Heart left ventricle (tissue), 13 donors: ENCODE data around the gene COL7A1.
A peak's percentile ranks its signal among the peaks of the same experiment; 100 is the strongest.

ENCODE experiments used
- CTCF ChIP-seq, 12 donors: fragments of 200-600 bp; sonication (generic) in 4 of 12; IDR thresholded peaks; one replicate each; pipeline versions ENCODE4 v1.5.0 to v1.8.0; 2018 to 2022; ENCODE audit warnings: antibody characterized with exemption in 12 of 12, mild to moderate bottlenecking in 5 of 12
- POLR2A ChIP-seq, 2 donors: fragments of 450-650 bp; IDR thresholded peaks; one replicate each; pipeline ENCODE4 v1.6.1; 2017; ENCODE audit warnings: antibody characterized with exemption in 2 of 2, mild to moderate bottlenecking in 2 of 2, moderate library complexity in 2 of 2
- donor health status: ischemic (EF 13 %, LVEDD 7.1; RV severe dilation, severe dysfunction).
- donor health status: DM: no; HTN: yes; CAD: no.
- donor health status: DM: no; HTN: no; CAD: no.
- donor health status: ischemic (EF 25% LVEDD 6.9; RV normal size, moderate dysfunction).
- donor health status: ischemic (EF 25% LVEDD 5.7; RV mildly dilated, moderate dysfunction).
- donor health status: ischemic (EF 35%, LVEDD 5.7; RV mildly dilated, moderate dysfunction).
- donor health status: nonischemic (EF 11% LVEDD 7.7; RV severe dilation, severe dysfunction).
- donor health status: DM: yes; HTN: yes; CAD: no.
- donor health status: PGD.
- donor health status: ischemic (EF 29% LVEDD 5.4; RV normal size, mild dysfunction).
- donor health status: nonischemic (EF 23%, LVEDD 6.1; RV moderate dilation, normal function).

- TF ChIP-seq CTCF (IDR thresholded peaks at IDR 0.05) (peak in 4 of 12 donors; percentile 11 to 34 (median 20)), POLR2A (IDR thresholded peaks at IDR 0.05) (peak in 1 of 2 donors; percentile 38)
Measured at GRCh38 chr3:48556796-48557626, 38.1 kb downstream of the COL7A1 start, which contains the start of gene PFKFB4.
